T-helper 9 cell (primary cell): Measurements from ENCODE around the gene CCDC86.

Experiments used
- DNase-seq: peaks from one replicate; pipeline ENCODE4 v3.0.0-alpha.2; 2020

CCDC86 gene

DNA sequence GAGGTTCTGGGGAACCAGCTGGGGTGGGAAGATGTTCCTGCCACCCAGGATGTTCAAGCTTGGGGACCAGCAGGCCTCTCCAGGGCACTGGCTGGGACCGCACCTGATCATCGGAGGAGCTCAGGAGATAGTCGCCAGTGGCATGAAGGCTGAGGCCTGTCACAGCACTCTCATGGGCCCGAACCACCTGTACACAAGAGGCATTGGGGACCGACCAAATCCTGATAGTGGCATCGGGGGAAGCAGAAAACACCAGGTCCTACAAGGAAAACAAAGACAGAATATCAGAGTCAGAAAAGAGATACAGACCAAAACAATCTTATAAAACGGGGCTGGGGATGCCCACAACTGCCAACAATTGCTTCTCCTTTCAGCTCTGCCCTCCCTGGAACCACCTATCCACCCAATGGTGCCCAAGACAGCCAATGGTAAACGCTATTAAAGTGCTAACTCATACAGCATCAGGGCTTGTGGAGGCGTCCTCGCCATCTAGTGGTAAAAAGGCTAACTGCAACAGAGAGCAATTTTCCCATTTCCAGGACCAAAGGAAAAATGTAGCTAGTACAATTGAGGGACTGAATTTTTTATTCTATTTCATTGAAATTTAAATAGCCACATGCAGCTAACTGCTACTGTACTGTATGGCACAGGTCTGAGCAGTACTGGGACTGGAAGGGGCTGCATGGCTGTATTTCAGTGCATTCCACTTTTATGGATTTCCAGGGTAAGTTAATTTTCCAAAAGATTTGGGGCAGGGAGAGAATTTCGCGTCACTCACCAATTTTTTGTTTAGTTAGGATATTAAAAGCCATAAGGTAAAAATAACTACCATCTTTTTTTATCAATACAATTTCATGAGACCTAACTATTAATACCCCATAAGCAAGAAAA, 57.4 kb downstream of the CCDC86 start:
- no peak for DNase-seq

DNA sequence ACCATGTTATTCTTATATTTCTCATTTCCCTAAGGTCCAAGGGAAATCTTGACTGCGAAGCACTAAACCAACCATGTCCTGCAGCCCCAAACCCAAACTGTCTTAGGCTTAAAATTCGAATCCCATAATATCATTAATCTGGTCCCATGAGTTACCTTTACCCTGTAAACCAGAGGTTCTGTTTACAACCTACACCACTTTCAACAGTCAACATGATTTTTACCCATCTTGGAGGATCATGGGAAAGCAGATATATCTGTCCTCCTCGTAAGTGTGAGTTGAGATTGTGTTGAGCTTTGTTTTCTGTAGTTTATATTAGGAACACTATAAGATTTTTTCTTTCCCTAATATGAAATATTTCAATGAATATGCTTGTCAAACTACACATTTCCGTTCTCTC, 58.1 kb downstream of the CCDC86 start:
- no peak for DNase-seq
